ENCODE measurements around the gene MAP2K2.
A peak's percentile ranks its signal among the peaks of the same experiment; 100 is the strongest.

MAP2K2 gene

DNA sequence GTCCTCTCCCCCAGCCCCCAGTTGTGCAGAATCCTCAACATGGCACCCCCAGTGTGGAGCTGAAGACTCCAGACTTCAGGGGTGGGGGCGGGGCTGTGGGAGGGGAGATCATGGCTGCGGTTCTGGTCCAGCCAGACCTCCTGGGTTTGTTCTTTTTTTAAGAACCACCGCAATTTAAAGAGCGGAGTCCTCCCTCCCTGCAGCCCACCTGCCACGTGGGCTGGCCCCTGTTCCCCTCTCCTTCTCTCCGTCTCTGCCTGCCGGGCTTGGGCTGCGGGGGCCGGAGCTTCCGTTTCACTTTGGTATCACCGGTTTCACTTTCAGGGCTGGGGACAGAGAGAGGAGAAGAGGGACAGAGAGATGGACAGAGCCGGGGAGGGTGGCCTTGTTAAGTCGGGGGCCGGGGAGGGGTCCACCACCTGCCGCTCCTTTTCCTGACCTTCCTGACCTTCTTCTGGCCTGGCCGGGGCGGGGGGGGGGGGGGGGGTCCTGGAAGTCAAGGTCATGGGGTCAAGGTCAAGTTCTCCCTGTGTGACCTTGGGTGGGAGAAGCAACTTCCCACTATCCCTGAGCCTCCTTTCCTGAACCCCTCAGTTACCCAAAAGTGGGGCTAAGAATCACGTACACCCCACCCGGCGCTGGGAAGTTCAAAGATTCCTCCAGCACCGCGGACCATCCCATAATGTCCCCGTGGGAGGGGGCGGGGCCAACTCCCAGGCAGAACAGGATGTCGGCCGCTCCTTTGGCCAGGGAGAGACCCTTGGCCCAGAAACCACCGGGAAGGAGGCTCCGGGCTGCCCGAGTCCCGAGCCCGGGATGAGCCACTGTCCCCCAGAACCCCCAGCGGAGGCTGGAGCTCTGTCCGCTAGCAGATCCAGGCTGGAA is 45.9 kb downstream of the MAP2K2 start:
- peak; percentile 73 for DNase-seq (ENCODE audit: low spot score)

DNA sequence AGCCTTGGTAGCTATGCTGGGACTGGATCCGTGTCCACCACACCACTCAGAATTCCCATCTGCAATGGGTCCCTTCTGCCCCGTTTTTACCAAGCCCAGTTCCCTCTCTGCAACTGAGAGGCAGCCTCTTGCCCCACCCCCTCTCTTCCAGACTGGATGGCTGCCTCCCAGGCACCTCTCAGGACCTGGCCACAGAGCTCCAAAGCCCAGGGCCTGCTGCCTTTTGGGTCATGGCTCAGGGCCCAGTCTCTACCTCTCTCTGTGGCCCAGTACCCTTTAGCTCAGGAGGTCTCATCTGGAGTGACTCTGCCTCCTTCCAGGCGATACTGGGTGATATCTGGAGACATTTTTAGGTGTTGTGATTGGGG is 46.9 kb downstream of the MAP2K2 start:
- no peak for DNase-seq (ENCODE audit: low spot score)

DNA sequence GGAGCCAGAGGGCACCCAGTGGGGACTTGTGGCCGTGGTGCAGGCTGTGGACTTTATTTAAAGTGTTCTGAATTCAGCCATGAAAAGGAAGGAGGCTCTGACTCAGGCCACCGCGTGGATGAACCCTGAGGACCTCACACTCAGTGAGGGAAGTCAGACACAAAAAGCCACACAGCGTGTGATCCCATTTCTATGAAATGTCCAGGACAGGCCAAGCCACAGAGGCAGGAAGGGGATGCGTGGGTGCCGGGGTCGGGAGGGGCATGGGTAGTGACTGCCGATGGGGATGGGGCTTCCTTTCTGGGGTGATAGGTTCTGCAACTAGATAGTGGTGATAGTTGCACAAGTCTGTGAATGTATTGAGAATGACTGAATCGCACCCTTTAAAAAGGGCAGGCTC is 48.5 kb downstream of the MAP2K2 start:
- DNase-seq (ENCODE audit: low spot score) = no peak

- no peak for DNase-seq (ENCODE audit: low spot score)
Observed at GRCh38 chr19:4071610-4072009, 52.3 kb downstream of the MAP2K2 start.

DNA sequence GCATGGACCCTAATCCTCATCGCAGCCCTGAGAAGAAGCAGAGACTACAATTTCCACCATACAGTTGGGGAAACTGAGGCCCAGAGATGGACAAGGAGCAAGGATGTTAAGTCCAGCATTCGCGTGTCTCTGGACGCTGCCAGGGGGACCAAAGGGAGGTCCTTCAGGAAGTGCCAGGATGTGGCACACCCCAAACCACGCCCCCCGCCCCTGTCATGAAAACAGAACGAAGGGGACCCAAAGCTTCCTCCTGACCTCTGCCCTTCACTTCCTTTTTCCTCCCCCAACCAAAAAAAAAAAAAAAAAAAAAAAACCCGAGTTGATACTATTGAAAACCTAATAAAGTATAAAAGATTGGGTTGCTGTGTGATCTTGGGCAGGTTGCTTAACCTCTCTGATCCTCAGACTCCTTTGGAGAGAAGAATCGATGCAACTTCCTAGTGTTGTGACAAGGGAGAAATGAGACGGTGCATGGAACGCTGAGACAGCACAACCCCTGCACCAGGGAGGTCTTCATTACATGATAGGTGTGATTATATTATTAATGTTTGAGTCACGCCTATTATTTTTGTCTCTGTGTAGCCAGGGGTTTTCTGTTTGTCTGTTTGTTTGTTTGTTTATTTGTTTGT is 54.5 kb downstream of the MAP2K2 start:
- no peak for DNase-seq (ENCODE audit: low spot score)

- DNase-seq (ENCODE audit: low spot score) = peak; percentile 54
Observed at GRCh38 chr19:4068047-4068966, 55.6 kb downstream of the MAP2K2 start.

DNA sequence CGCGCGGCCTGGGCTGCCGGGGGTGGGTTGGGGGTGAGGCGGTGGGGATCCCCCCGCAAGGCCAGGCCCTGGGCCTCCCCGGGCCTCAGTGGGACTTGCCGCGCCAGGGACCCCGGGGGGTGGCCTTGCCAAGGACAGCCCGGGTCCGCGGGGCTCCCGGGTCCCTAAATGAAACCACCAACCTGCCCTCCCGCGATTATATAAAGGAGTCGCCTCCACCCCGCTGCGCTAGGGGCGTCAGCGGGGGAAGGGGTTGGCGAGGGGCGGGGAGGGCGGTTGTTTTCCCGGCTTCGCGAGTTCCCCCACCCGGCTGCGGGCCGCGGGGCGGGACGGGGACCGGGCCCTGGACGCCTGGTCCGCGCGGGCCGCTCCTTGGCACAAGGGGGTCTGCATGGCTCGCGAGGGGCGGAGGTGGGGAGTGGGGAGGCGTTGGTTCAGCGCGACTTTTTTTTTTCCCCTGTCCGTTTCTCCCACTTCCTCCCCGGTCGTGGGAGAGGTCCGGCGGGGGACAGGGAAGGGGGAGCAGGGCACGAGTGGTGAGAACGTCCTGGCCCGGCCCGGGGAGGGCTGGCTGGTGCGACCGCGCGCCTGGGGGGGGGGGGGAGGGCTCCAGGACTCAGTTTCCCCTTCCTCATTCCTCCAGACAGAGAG is 56.4 kb downstream of the MAP2K2 start:
- peak; percentile 78 for DNase-seq (ENCODE audit: low spot score)

GRCh38 chr19:4066682-4067395 is 57.1 kb downstream of the MAP2K2 start, which contains the start of gene ZBTB7A:
TSS of gene ZBTB7A (minus strand) at chr19:4066899. CDS start at chr19:4055232, 11,667 bp downstream.
- peak; percentile 94 for DNase-seq (ENCODE audit: low spot score)

- no peak for DNase-seq (ENCODE audit: low spot score)
Observed at GRCh38 chr19:4066176-4066606, 57.7 kb downstream of the MAP2K2 start.

DNA sequence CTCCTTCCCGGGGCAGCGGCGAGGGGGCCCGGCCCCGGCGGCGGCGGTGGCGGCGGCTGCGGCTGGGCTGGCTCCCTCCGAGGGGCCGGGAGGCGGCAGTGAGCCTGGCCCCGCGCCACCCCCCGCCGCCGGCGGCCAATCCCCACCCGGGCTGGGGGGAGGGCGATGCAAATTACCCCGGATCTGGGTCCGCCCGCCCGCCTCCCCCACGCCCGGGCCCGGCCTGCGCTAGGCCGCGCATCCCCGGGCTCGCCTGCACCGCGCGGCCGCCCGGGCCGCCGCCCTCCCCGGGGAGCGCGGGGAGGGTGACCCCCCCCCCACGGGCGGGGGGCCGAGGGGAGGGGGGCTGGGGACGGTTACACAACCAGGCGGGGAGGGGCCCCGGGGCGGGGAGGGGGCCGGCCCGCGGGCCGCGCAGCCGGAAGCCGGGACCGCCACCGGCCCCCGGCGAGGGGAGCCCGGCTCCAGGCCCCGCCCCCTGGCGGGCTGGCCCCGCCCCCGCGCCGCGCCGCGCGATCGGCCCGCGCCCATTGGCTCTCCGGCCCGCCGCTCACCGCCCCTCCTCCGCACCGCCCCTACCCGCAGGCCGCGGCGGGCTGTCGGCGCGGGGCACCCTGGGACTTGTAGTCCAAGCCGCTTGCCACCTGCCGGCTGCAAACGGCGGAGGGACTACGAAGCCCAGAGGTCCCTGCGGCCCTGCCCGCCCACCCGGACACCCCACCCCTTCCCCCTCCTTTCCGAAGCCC is 58.3 kb downstream of the MAP2K2 start:
- peak; percentile 97 for DNase-seq (ENCODE audit: low spot score)

- DNase-seq (ENCODE audit: low spot score) = peak; percentile 54
Observed at GRCh38 chr19:4064496-4065260, 59.2 kb downstream of the MAP2K2 start.

- no peak for DNase-seq (ENCODE audit: low spot score)
Observed at GRCh38 chr19:4064149-4064495, 59.8 kb downstream of the MAP2K2 start.

DNA sequence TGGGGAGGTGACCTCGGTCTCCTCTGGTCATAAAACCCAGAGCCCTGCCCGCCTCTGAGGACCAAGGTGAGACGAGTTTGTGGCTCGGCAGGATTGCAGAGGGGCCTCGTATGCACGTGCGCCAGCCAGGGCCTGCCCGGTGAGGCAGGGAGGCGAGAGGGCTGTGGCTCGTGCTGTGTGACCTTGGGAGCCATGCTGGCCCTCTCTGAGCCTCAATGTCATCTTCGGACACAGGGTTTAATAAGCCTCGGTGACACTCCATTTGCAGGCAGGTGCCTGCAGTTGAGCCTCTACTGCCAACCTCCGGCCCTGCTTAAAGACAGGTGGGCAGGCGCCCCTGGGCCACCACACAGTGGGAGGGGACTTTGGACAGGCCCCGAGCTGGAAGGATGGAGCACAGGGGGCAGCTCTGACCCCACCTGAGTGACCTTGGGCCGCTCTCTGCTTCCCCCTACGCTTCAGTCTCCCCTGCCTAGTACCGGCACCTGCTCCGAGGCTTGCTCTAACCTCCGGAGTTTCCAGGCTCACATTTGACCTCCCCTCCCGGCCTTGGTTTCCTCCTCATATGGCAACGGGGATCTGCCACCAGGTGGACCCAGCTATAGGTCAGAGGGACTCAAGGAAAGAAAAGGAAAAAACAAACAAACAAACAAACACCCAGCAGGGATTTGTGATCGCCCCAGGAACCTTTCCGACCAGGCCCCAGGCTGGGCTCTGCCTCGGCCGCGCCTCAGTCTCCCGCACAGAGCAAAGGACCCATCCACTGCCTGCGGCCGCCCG is 60.4 kb downstream of the MAP2K2 start:
- no peak for DNase-seq (ENCODE audit: low spot score)

DNA sequence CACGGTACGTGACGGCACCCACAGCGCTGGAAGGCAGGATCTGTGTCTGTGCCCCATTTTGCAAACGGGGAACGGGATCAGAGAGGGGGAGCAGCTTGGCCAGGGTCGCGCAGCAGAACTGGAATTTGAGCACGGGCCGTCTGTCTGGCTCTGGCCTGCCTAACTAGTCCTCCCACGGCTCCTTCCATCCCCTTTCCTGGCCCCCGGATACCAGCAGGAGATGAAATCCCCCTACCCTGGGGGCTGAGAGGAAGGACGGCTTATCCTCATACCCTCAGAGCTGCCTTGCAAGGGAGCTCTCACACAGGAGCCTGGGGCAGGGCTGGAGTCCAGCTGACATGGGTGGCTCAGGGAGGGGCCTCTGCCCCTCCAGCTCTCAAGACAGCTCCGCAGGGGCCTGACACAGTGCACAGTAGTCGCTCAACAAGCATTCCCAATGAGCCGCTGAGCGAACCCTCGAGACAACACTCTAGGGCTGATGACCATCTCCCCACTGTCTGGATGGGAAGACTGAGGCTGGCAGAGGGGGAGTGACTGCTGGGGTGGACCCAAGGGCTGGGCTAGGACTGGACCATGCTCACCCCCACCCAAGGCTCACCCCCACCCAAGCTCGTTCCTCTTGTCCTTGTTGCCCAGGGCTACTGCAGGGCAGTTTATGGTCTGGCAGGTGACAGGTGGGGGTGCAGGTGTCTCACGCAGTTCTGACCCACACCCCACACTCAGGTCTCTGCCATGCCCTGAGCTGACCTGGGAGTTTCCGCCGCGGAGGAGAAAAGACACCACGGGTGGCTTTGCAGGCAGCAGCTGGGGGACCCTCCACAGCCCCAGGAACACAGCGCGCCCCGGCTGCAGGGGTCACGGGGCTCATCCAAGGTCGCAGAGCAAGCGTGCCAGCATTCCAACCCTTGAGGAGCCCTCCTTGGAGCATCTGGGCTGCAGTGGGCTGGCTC is 61.2 kb downstream of the MAP2K2 start:
- no peak for DNase-seq (ENCODE audit: low spot score)

GRCh38 chr19:4061683-4062418 is 62.1 kb downstream of the MAP2K2 start:
- no peak for DNase-seq (ENCODE audit: low spot score)

GRCh38 chr19:4061178-4061682 is 62.7 kb downstream of the MAP2K2 start:
- no peak for DNase-seq (ENCODE audit: low spot score)
